ENCODE measurements around the gene RAB33A.

RAB33A gene

DNA sequence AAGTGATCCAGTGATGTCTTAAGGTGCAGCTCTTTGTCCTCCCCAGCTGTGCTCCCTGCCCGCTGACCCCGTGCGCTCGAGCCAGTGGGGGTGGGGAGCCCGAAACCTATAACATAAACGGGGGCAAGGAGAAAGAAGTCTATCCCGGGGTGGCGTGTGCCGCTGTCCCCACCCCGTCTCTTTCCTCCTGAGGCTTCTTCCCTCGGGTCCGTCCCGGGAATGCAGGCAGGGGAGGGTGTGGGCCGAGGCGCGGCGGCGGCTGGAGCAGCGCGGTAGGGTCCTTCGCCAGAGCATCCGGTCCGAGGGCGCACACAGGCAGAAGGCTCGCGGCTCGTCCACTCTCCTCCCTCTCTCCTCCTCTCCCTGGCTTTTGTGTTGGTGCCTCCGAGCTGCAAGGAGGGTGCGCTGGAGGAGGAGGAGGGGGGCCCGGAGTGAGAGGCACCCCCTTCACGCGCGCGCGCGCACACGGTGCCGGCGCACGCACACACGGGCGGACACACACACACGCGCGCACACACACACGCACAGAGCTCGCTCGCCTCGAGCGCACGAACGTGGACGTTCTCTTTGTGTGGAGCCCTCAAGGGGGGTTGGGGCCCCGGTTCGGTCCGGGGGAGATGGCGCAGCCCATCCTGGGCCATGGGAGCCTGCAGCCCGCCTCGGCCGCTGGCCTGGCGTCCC is at the start of gene RAB33A:
Gene RAB33A, plus strand, starts transcription at position 517 of the 681 bp plus-strand sequence. Its CDS starts 101 bp downstream, at position 618.
- DNase-seq (ENCODE audit: low spot score), result peak; percentile 35

DNA sequence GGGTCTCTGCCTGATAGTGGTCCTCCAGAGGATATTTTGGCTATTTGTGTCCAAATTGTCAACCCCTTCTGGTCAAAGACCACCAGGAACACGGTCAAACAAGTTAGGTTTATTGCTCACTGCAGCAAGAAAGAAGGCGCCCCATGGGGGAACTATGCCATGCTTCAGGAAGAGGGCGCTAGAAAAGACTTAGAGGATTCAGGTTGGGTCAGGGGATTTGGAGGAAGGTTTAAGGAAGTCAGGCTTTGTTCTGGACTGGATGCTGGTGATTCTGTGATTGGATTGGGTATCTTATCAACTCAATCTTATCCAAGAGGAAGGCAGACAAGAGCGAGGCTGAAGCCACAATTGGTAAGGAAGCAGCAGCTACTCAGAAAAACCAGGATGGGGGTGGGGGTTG is 47.2 kb upstream of the RAB33A start:
- no peak for DNase-seq (ENCODE audit: low spot score)

DNA sequence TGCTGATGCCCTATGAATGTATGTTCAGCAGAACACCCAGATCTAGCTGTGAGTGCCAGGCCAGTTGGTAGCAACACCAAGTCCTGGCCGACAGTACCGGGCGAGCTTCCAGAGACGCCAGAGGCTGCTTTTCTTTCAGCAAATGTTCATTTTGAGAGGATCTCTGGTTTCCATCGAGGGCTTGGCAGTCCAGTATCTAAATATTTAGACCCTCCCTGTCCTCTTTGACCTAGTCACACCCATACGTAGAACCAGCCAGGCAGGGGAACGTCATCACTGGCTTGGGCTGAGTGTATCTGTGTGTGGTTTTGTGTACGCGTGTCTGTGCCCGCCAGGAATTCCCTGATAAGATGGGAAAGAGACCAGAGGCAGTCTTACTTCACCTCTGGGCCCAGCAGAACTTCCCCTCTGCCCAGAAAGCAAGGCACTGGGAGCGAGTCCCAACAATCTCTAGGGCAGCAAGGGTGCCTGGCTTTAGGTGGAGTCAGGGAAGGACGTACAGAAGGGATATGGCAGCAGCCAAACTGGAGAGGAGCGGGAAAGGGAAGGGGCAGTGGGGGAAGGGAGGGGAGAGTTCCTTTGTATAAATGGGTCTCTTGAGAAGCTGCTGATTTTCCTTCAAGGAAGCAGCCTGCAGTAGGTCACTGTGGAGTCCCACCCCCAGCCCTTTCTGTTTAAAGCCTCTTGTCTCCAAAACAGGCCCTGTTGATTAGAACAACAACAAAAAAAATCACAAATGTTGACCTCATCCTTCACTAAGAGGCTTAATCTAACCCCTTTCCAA is 46.5 kb upstream of the RAB33A start:
- DNase-seq (ENCODE audit: low spot score), result no peak

DNA sequence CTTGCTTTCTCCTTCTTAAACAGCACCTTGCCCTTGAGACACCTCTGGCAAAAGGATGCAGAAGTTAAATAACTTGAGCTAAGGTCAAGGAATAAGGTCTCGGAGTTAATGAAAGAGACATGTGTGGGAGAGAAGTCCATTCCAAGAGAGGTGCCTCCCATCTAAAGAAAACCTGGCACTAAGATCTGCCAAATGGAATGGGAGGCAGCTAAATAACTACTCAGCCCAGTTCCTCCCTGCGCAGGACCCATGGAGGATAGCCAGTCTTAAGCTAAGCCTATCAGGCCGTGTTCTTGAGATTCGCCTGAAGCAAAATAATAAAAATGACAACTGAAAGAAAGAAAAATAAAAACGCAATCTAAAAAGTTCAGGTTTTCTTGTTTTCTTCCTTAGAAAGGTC is 40.8 kb upstream of the RAB33A start:
- DNase-seq (ENCODE audit: low spot score), result no peak

DNA sequence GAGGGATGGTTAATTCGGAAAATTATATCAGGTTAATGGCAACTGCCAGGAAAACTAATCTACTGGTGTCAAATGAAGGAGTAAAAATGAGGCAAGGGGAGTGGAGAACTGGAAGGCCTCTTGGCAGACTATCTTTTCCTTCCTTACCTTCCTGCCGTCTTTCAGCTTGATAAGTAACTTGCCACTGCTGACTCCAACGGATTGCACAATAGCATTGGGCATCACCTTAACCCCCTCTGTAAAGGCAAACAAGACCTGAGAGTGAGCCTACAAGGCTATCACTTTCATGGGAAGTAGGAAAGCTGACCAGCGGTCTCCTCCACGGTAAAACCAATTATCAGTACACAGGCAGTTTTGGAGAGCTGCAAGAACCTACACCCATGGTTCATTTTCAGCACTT is 35.3 kb upstream of the RAB33A start:
- no peak for DNase-seq (ENCODE audit: low spot score)

DNA sequence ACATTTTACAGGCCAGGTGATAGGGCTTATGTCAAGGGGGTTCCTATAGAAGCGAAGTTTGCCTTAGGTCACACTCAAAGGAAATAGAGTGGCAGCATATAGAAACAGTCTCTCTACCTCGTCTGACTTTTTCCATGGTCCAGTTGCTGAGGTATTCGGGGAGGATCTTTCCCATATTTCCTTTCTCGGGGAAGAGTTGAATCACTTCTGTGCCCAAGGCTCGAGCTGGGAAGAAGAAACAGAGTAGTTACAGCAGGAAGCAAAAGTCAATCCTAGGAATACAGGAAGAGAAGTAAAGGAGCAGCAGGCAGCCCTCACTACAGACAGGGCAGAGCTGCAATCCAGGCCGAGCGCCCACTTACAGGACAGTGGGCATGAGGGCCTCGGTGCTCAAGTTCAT is 34.8 kb upstream of the RAB33A start:
- no peak for DNase-seq (ENCODE audit: low spot score)

DNA sequence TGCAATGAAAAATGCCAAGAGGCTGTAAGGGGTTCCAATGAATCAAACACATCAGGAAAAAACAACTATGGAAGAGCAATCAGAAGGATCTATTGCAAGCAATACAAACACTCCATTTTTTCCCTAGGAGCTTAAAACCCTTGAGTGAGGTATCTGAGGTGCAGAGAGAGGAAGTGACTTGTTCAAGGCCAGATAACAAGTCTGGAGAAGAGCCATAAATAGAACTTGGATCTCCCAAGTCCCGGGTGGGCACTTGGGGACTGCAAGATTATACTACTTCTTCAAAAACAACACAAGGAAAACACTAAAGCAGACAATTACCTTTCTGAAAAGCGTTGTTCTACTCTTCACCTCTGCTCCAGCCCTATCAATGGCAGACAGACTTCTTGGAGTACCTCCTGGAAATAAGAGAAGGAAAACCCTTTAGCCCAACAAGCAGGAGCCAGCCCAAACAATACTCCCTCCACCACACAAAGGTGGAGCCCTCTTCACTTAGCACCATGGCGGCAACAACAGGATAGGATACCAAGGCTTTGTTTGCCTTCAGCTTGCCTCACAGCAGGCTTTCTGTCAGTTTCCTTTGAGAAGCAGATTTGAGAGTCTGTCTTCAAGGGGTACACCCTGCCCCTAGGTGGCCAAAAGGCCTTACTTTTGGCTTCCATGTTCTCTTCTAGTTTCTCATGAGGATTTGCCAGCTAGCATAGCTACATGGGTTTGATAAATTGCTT is 32.1 kb upstream of the RAB33A start:
- DNase-seq (ENCODE audit: low spot score), result no peak

DNA sequence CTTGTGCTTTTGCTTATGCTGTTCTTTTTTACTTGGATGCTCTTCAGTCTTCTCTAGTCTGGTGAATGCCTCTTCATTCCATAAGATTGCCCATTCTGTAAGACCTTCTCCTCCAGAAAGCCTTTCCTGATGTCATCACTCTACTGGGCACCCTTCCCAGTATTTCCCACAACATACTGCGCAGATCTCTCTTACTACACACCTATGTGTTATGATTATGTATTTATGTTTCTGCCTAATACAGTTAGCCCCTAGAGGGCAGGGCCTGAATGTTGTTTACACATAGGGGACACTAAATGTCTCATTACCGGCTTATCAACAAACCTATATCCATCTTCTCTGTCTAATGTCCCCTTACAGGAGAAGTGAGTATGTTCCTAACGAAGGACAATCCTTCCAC is 27.3 kb upstream of the RAB33A start:
- DNase-seq (ENCODE audit: low spot score), result no peak

DNA sequence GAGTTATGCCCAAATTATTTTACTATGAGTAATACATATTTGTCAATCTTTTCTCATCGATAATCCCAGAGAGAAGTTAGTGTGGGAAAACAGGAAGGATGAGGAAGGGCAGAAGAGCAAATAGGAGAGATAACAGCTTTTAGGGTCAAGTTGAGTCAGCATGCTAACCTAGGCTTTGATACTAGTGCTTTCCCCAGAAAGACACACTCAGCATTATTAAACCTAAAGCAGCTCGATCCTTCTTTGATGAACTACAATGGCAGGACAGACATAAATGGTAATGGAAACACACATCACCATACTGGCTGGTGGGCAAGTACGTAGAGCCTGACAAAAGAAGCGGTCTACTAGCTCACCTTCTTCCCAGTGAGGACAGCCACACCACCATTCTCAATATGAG is 26.6 kb upstream of the RAB33A start:
- DNase-seq (ENCODE audit: low spot score), result no peak

DNA sequence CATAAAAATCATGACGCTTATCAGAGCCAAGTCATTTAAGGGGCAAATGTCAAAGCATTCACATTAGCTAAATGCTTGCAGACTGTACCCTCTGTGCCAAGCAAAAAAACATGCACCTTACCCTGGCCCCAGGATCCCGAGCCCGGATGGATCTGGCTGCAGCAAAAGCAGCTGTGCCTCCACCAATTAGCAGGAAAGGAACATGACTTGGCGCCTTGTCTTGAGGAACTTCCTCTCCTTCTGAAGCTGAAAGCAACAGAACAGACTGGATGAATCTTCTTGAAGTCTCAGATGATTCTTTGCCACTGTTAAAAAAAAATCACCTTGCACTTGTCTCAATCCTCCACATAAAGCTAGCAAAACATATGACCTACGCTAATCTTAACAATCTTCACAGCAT is 24.1 kb upstream of the RAB33A start:
- no peak for DNase-seq (ENCODE audit: low spot score)

DNA sequence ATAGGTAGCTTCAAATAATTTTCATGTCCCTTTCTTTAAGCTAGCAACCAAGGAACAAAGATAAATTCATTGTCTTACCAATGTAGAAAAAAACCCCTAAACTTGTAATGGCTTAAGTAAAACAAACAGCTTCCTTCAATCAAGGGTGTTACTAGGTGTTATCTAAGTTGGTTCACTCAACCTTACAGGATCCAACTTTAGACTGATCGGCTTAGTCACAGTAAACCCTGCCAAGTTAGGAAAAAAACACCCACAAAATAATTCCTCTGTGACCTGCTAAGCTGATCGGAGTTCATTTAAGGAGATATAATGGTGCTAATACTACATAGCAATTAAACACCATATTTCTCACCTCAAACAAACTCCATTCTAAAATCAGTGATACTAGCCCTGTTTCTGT is 16.2 kb upstream of the RAB33A start:
- DNase-seq (ENCODE audit: low spot score), result no peak

DNA sequence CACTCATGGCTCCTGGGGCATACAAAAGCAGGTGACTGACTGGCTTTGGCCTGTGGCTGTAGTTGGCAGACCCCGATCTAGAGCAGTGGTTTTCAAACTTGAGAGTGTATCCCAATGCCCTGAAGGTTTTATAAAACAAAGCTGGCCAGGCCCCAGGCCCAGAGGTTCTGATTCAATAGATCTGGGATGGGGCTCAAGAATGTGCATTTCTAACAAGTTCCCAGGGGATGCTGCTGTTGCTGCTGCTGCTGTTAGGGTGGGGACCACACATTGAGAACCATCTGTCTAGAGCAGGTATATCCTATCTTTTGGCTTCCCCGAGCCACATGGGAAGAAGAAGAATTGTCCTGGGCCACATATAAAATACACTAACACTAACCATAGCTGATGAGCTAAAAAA is 13.5 kb upstream of the RAB33A start:
- no peak for DNase-seq (ENCODE audit: low spot score)

DNA sequence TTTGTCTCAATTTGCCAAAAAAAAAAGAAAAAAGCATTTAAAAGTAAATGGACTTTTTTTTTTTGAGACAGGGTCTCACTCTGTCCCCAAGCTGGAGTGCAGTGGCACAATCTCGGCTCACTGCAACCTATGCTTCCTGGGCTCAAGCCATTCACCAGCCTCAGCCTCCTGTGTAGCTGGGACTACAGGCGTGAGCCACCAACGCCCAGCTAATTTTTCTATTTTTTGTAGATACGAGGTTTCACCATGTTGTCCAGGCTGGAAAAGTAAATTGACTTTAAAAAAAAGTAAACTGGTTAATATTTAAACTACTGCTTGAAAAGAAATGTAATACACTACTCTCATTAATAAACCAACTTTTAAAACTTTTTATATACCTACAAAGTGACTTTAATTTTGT is 12.0 kb upstream of the RAB33A start:
- DNase-seq (ENCODE audit: low spot score), result no peak

DNA sequence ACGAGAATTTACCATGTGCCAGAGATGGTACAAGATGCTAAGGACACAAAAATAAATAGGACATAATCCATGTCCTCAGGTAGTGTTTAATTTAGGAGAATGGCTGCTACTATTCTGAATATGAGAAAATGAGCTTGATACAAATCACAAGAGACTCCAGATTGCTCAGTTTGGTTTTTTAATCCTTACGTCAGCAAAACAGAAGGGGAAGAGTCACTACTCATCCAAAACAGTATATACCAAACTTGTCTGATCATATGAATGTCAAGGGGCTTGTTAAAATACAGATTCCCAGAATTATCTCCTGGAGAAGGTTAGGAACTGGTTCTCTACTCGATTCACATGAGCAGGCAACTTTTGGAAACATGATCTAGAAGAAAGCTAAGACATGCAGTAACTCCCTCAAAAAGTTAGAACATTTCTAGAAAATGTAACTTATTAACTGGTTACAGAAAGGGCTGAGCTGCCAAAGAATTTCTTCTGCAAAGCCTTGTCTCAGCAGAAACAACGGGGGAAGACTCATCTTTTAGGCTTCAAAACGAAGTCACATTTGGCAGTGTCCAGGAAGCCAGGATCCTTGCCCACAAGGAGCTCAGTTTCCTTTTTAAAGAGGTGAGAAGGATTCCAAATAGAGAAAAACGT is 9.5 kb upstream of the RAB33A start:
- DNase-seq (ENCODE audit: low spot score), result no peak

DNA sequence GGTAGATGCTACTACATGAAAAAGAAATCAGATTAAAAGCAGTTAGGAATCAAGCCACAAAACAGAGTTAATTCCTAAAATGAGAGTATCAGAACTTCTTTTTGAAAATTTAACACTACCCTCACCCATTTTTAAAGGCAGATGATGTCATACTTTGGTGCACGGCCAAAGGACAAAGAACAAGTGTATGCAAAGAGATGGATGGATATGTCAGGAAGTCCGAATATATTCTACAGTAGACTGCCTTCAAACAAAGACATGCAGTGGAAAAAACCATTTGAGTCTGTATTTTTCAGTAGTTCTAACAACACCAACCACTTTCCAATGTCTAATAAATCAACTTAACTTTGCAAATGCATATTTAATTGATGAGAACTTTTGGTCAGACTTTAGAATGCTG is 8.4 kb upstream of the RAB33A start:
- no peak for DNase-seq (ENCODE audit: low spot score)

DNA sequence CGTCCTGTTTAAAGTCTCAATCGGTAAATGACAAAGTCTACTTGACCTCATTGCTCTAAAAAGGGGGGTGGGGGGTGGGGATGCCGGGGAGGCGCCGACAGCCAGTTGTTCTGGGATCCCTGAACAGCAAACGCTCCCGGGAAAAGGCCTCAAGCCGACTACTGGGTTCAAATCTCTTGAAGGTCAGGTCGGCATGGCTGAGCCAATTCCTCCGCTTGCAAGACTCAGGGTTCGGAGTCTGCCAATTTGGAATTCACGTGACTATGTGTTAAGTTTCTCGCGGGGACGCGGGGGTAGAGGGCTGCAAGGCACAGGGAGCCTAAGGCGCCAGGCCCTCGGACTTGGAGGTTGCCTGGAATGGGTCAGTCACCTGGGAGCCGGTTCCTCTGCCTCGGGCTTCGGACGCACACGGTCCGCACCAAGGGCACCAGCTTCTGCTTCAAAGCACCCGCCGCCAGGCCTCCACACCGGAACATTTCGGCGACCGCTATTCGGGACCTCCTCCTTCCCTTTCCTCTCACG is 6.5 kb upstream of the RAB33A start:
- DNase-seq (ENCODE audit: low spot score), result no peak

DNA sequence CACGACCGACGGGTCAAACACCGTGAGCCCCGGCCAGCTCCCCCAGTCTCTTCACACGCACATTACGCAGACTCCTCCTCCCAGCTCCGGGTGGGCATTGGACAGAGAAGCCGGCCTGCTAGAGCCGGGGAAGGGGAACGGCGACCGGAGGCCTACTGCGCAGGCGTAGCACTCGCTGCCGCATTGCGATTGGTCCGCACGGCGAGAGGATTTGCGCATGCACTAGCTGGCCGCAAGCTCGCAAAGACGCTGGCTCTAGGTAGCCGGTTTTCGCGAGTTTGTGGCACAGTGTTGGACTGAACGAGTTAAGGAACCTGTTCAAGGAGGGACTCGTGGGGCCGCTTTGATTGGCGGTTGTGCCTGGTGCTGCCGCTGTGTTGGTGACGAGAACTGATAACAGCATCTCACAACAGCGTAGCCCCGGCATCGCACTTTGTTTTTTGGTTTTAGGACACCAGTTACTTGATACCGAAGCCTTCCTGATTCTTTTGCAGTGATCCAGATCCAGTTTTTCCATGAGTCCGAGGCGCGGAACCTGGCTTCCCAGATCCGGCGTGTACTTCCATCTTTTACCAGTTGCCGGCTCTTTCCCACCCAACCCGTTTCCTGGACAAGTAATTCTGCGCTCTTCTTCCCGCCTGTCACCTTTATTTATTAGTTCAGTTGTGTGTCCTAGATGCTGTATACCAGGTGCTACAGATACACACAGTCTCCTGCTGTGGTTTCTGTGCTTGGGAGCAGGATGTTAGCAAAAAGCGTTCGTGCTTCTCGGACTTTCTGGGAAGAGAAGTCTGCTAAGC is 5.9 kb upstream of the RAB33A start, which contains the start of gene AIFM1:
Gene AIFM1, minus strand, starts transcription at position 139 of the 800 bp plus-strand sequence. CDS start 185 bp downstream, outside the sequence.
- peak; percentile 92 for DNase-seq (ENCODE audit: low spot score)

DNA sequence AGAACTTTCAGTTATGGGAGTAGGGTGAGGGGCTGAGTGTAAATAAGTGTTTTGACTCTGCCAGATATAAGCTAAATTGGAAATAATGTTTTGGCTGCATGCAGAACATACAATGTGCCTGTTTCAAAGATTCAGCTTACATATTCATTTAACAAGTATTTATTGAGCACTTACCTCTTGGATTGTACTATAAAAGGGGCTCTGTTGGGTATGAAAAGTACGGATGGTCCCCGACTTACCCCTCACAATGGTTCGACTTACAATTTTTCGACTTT is 5.3 kb upstream of the RAB33A start:
- no peak for DNase-seq (ENCODE audit: low spot score)

DNA sequence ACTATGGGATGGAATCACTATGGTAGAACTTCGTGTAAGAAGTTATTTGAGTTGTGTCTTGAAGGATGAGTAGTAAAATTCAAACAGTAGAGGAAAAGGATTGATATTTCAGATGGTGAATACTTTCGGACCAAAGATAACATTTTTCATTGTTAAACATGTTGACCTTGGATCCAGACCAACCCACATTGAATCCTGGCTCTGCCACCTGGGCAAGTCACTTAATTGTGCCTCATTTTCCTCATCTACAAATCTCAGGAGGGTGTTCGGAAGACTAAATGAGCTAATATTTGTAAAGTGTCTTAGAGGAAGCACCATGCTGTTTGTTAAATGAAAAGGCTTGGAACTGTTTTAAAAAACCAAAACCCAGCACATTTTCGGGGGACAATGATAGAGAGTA is 4.7 kb upstream of the RAB33A start:
- DNase-seq (ENCODE audit: low spot score), result no peak

DNA sequence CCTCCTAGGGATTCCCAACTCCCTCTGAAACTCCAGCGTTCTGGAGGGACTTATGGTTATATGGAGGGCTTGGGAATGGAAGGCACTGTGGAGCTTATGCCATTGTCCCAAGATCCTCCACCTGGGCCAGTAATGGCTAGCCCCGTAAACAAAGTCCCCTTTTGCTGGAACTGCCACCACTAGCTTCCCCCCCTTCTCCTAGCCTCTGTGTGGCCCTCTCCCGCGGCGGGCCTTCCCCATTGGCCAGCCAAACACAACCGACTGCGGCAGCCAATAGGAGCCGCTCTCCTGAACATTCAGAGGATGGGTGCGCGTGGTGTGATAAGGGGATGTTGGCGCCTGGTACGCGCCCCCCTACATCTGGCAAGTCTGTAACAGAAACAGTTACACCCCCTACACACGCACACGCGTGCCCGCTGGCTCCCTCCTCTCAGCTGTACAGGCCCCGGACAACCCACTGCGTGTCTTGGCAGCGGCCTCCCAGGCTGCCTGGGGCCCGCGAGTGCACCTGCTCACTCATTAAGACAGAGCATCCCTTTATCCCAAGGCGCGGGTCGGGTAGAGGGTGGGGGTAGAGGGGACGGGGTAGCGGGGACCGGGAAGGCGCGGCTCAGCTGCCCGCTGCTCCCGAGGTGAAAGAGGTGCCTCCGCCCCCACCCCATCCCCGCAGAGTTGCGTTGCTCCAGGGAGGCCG is 863 bp upstream of the RAB33A start:
- peak; percentile 80 for DNase-seq (ENCODE audit: low spot score)
